Activated T-helper 17 cell treated with anti-CD3 and anti-CD28 coated beads, Interleukin-2, amount 50 U/mL, for 72 hours (primary cell): ENCODE data around the gene VPS26C. TPM values are rescaled to one million over a fixed set of nuclear protein-coding genes. Genes with fewer than 3 reads are reported as not detected.

ENCODE experiments used
- ATAC-seq: fragments of 150-1000 bp; cut with Tn5 transposase; replicated peaks from 2 replicates; pipeline ENCODE4 v1.10.0; 2021; ENCODE audit warnings: mild to moderate bottlenecking, moderate library complexity
- H3K27ac Mint-ChIP-seq: one replicate; pipeline ENCODE4 v1.8.0; 2022; ENCODE audit warnings: mixed read lengths
- H3K27me3 Mint-ChIP-seq: one replicate; pipeline ENCODE4 v1.8.0; 2022; ENCODE audit warnings: mixed read lengths
- H3K36me3 Mint-ChIP-seq: one replicate; pipeline ENCODE4 v1.8.0; 2022; ENCODE audit warnings: low read depth, mild to moderate bottlenecking, mixed read lengths
- H3K4me1 Mint-ChIP-seq: one replicate; pipeline ENCODE4 v1.8.0; 2022; ENCODE audit warnings: mixed read lengths
- H3K4me3 Mint-ChIP-seq: one replicate; pipeline ENCODE4 v1.8.0; 2022; ENCODE audit warnings: mild to moderate bottlenecking, mixed read lengths
- H3K9me3 Mint-ChIP-seq: one replicate; pipeline ENCODE4 v1.8.0; 2022; ENCODE audit warnings: mixed read lengths
- total RNA-seq, 2 donors: library from RNA; stranded (reverse); gene quantifications; one replicate each; pipeline ENCODE4 v1.2.3, GENCODE V29; 2022

Gene VPS26C
- total RNA-seq, 2 donors from 2014 or later = 72.1 to 78.5 TPM

DNA sequence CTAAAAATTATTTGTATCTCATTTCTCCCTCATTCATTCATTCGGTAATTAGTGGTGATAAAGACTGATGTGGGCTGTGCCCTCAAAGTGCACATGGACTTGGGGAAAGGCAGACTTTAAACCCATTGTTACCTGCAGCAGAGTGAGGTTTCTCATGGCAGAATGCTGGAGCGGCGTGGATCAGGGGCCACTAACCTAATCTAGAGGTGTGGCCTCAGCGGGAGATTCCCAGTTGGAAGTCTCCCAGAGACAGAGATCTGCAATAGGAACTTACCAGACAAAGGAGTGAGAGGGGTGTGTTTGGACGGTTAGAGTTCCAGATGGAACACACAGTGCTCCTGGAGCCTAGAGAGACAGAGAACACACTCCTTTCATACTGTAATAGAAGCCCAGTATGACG lies 73.5 kb downstream of the VPS26C start:
- Mint-ChIP-seq H3K4me1 (no peaks in the 10 kb centered on the region), H3K27me3 (no peaks in the 10 kb centered on the region), H3K36me3 (peaks cover 97% of the 10 kb centered on the region), H3K27ac (no peak overlapping the region), H3K4me3 (no peak overlapping the region), H3K9me3 (no peaks in the 10 kb centered on the region)
- no peak for ATAC-seq

DNA sequence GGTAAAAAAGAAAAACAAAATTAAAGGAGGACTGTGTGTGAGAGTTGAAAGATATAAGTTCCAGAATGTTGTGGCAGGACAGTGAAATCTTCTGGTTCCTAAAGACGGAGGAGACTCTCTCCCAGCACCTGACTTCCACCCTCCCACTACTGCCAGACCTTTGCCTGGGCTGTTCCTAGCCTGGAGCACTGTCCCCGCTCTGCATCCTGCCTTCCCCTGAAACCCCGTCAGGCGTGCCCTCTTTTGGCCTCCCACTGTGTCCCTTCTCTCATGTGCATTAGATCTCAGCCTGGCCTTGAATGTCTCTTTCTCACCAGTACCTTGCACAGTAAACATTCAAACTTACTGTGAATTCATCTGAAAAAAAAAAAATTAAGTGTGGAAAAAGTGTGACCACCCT lies 74.1 kb downstream of the VPS26C start:
- no peak for ATAC-seq
- Mint-ChIP-seq H3K9me3 (no peaks in the 10 kb centered on the region), H3K4me1 (no peaks in the 10 kb centered on the region), H3K4me3 (no peak overlapping the region), H3K27me3 (no peaks in the 10 kb centered on the region), H3K27ac (no peak overlapping the region), H3K36me3 (peaks cover 97% of the 10 kb centered on the region)

DNA sequence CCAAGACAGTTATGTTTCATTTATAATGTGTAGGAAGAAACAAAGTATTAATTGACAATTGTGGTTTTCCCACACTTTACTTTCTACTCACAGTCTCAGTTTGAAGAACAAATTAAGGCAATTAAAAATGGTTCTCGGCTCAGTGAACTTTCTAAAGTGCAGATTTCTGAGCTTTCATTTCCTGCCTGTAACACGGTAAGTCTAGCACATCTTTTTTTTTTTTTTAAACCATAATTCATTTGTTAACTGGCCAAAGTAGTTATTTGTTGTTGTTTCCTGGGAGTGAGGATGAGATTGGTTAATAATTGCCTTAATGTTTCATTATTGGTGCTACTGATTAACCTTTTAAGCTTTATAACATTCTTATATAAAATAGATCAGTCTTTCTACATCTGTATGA lies 75.1 kb downstream of the VPS26C start:
- peak overlapping the region; percentile 25 for H3K27ac Mint-ChIP-seq

DNA sequence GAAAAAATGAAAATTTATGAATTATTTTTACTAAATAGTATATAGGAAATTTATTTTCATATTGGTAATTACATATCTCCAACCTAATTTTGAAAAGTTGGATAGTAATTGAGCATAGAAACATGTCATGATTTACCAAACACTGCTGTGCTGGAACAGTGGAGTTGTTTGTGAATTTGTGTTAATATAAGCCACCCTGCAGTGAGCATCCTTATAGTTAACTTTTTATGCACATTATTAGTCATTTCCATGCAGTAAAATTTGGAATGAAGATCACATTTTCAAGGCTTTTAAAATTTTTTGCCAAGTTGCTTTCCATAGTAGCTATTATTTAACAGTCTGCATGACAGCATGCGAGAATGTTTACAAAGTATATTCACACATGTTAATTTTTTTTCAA lies 78.3 kb downstream of the VPS26C start:
- ATAC-seq = no peak
- H3K27ac Mint-ChIP-seq = no peak overlapping the region
- peaks cover 90% of the 10 kb centered on the region for H3K36me3 Mint-ChIP-seq
- H3K4me1 Mint-ChIP-seq = peaks cover 9% of the 10 kb centered on the region
- H3K9me3 Mint-ChIP-seq = no peaks in the 10 kb centered on the region
- H3K27me3 Mint-ChIP-seq = no peaks in the 10 kb centered on the region
- no peak overlapping the region for H3K4me3 Mint-ChIP-seq

More for the DNA sequence above, 75.1 kb downstream of the VPS26C start:
- Mint-ChIP-seq H3K9me3 (no peaks in the 10 kb centered on the region), H3K4me3 (no peak overlapping the region), H3K36me3 (peaks cover 97% of the 10 kb centered on the region), H3K4me1 (no peaks in the 10 kb centered on the region), H3K27me3 (no peaks in the 10 kb centered on the region)
- ATAC-seq = no peak

DNA sequence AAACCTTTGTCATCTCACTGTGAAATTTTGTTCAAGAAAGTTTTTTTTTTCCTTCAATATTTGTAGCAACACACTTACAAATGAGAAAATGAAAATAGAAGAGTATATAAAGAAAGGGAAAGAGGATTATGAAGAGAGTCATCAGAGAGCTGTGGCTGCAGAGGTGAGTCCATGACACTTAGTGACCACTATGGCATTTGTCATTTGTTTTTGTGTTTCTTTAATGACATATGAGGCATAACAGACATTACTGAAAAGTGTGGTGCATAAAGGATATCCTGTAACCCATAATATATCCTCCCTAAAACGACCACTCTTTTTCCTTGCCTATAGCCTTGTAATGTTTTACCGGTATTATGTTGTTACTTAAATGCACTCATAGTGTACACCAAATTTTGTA lies 80.2 kb downstream of the VPS26C start:
- Mint-ChIP-seq H3K4me1 (peaks cover 9% of the 10 kb centered on the region), H3K9me3 (no peaks in the 10 kb centered on the region), H3K36me3 (peaks cover 87% of the 10 kb centered on the region), H3K4me3 (no peak overlapping the region), H3K27me3 (no peaks in the 10 kb centered on the region), H3K27ac (no peak overlapping the region)
- ATAC-seq = peak; percentile 42

DNA sequence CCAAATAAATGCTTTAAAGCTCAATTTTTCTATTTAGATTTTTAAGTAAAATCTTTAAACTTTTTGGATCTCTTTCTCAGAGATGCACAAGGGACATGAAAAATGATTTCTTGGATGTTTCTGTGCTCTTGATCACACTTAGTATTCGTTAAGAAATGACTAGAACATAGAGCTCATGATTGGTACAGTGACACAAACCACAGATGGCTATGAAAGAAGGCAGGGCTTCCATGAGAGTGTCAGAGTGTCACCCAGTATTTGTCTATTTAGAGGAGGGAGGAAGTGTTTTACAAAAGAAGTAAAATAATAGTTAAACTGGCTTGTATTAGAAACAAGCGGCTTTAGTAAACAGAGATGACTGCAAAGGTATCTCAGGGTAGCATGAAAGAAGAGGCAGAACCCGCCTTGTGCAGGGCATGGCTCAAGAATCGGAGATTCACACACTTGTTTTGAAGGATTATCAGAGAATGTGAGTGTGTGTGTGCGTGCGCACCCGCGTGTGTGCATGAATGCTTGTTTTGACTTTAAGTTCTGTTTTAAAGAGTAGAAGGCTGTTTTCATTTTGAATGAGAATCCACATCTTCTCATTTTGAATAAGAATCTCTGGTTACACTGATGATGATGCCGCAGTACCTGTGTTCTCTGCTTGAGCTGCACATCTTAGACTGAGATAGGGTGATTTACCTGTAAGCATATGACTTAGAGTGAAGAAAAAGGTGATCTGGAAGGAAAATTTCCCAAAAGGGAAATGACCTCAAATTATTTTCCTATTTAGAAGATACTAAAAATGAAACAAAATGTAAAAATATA lies 82.1 kb downstream of the VPS26C start:
- no peaks in the 10 kb centered on the region for H3K9me3 Mint-ChIP-seq
- peak; percentile 78 for ATAC-seq
- H3K4me1 Mint-ChIP-seq = peaks cover 9% of the 10 kb centered on the region
- H3K4me3 Mint-ChIP-seq = peak overlapping the region; percentile 29
- H3K36me3 Mint-ChIP-seq = peaks cover 78% of the 10 kb centered on the region
- peak overlapping the region; percentile 76 for H3K27ac Mint-ChIP-seq
- H3K27me3 Mint-ChIP-seq = no peaks in the 10 kb centered on the region

DNA sequence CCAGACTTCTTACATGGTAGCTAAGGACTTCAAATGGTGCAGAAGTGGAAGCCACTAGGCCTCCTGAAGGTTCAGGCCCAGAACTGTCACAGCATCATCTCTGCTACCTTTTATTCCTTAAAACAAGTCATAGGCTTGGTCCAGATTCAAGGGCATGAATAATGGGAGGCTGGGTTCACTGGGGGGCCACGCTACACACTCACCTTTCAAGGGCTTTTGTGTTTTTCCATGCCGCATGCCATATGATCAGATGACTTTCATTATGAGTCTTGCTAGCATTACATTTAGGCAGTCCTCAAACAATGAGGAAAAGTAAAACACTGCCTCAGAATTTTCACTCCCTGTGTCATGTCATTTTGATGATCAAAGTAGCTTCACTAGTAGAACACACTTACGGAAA lies 83.4 kb downstream of the VPS26C start:
- H3K4me3 Mint-ChIP-seq = no peak overlapping the region
- H3K4me1 Mint-ChIP-seq = peaks cover 9% of the 10 kb centered on the region
- H3K27ac Mint-ChIP-seq = peak overlapping the region; percentile 63
- peak; percentile 67 for ATAC-seq
- H3K9me3 Mint-ChIP-seq = no peaks in the 10 kb centered on the region
- no peaks in the 10 kb centered on the region for H3K27me3 Mint-ChIP-seq
- H3K36me3 Mint-ChIP-seq = peaks cover 78% of the 10 kb centered on the region

GRCh38 chr21:37182222-37182621 lies 84.9 kb downstream of the VPS26C start:
- H3K27me3 Mint-ChIP-seq = no peaks in the 10 kb centered on the region
- peaks cover 78% of the 10 kb centered on the region for H3K36me3 Mint-ChIP-seq
- no peak overlapping the region for H3K27ac Mint-ChIP-seq
- no peak overlapping the region for H3K4me3 Mint-ChIP-seq
- no peaks in the 10 kb centered on the region for H3K9me3 Mint-ChIP-seq
- peaks cover 9% of the 10 kb centered on the region for H3K4me1 Mint-ChIP-seq
- no peak for ATAC-seq

DNA sequence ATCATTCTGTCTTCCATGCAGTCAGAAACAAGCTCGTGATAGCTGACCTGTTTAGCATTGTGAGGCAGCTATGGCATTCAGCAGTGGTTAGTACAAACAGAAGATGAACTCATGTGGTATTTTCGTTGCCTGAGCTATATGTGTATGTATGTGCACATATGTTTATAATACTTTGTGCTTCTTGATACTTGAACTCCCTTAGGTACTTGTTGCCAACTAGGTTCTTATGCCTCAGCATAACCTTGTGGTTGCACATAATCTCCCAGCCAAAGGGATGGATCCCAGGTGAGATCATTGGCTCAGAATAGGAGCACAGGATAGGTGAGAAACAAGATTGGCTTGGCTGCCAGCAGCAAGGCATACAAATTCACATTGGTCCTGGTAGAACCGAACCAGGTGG lies 86.1 kb downstream of the VPS26C start:
- Mint-ChIP-seq H3K27ac (no peak overlapping the region), H3K4me3 (no peak overlapping the region), H3K36me3 (peaks cover 81% of the 10 kb centered on the region), H3K4me1 (peaks cover 9% of the 10 kb centered on the region), H3K27me3 (no peaks in the 10 kb centered on the region), H3K9me3 (no peaks in the 10 kb centered on the region)
- no peak for ATAC-seq

- Mint-ChIP-seq H3K27ac (no peak overlapping the region), H3K36me3 (peaks cover 92% of the 10 kb centered on the region), H3K9me3 (no peaks in the 10 kb centered on the region), H3K27me3 (no peaks in the 10 kb centered on the region), H3K4me1 (no peaks in the 10 kb centered on the region), H3K4me3 (no peak overlapping the region)
- ATAC-seq = peak; percentile 51
Measured at GRCh38 chr21:37176716-37177115, 90.4 kb downstream of the VPS26C start.

Other genes with a start within 250 kb of the VPS26C start
- 10 to 100 TPM; 16.5 to 16.6 TPM for gene PIGP, start 194.3 kb downstream of the VPS26C start, total RNA-seq
- gene TTC3, start 194.1 kb downstream of the VPS26C start, total RNA-seq = 100 to 1,000 TPM in 1 of 2 donors, 10 to 100 TPM in 1; 69.2 to 105 TPM
- 10 to 100 TPM; 55.6 to 59.9 TPM for gene DYRK1A, start 99.4 kb upstream of the VPS26C start, total RNA-seq